Fibroblast of peridontal ligament (primary cell): ENCODE results near the gene VMP1.

Experiments used
- DNase-seq: peaks from one replicate; pipeline ENCODE4 v3.0.0-alpha.2; 2010; ENCODE audit errors: extremely low read depth

The VMP1 gene

DNA sequence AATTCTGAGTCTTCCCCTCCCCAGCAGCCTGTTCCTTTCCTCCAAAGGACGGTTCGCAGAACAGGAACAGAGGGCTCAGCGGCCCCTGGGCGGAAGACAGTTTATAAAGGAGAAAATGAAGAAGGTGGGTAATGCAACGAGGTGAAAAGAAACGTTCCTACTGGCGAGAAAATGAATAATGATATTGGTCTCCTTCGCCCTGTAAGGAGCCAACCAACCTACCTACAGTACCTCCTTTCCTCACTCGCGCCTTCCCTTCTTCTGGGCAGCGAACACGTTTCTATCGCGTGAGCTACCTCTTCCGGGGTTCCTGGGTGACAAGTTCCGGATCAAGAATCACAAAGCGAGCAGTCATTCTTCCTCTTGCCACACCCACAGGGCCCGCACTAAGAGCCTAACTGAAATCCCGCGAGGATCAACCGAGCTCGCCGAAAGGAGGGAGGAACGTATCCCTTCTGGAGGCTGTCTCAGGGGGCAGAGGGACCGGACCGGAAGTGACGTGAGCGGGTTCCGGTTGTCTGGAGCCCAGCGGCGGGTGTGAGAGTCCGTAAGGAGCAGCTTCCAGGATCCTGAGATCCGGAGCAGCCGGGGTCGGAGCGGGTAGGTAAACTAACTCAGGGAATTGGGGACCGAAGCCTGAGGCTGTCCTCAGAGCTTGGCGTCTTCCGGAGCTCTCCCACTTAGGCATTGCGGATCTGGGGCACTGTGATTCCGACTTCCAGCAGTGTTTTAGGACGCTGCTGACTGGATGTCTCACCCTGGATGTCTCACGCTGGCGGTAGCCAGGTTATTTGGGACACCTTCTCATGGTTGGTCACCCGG, at the start of gene VMP1, which contains the start of gene PTRH2:
Gene VMP1 (plus strand): TSS at position 506 of the 822 bp plus-strand sequence. CDS start 23,793 bp downstream, outside the sequence.
Gene PTRH2 (minus strand): TSS at position 282 of the 822 bp plus-strand sequence. CDS start 9,452 bp downstream, outside the sequence.
- peak; percentile 100 for DNase-seq

DNA sequence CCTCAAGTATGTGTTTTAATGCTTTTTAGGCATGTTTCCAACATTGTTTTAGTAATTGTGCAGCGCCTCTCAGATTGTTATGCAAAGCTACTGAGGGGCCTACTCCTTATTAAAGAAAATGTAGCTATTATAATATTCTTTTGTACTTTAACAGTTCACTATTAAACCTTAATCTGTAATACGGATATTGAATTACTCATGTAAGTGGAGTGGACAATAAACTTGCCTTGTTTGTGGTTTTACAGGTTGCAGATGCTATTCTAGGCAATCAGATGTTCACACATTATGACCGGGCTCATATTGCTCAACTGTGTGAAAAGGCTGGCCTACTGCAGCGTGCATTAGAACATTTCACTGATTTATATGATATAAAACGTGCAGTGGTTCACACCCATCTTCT, 41.2 kb upstream of the VMP1 start:
- DNase-seq = no peak

DNA sequence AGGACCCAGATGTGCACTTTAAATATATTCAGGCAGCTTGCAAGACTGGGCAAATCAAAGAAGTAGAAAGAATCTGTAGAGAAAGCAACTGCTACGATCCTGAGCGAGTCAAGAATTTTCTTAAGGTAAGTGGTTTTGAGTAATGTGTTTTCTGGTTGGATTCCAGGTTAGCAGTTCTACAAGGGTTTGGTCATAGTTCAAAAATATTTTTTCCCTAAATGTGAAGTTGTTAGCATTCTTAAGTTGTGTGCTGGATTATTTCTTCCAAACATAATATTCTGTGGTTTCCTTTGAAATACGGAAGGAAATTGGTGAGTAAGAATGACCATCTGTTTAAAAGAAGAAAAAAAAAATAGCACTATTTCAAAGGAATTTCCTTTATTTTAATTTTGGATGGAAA, 38.6 kb upstream of the VMP1 start:
- peak; percentile 99 for DNase-seq

DNA sequence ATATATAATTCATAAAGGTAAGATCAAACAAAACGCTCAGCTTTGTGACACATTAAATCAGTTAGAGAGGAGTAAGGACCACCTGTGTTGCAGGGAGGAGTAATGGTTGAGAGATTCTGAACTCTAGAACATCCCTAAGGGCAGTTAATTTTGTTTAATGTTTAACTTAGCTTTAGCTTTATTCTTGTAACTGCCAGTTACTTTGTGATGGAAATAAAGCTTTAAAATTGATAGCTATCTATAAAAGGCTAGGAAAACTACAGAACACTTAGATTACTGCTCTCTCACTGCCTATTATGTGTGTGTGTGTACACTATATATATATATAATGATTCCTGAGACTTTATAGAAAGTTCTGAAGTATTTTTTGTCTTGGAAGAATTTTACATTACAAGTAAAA, 38.0 kb upstream of the VMP1 start:
- peak; percentile 15 for DNase-seq

DNA sequence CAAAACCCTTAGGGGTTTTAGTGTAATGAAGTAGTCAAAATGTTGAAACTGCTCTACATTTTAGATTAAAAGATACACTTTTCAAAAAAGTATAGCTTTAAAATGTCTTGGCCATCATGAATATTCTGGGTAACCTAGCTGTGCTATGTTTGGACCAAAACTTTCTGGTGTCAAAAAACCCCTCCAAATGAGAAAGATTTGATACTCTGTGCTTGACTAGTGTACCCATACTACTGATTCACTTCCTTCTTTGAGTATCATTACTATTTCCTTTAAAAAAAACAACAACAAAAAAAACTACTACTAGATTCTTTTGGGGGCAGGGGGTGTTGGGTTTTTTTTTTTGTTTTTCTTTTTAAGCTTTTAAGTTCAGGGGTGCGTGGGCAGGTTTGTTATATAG, 37.5 kb upstream of the VMP1 start:
- no peak for DNase-seq

DNA sequence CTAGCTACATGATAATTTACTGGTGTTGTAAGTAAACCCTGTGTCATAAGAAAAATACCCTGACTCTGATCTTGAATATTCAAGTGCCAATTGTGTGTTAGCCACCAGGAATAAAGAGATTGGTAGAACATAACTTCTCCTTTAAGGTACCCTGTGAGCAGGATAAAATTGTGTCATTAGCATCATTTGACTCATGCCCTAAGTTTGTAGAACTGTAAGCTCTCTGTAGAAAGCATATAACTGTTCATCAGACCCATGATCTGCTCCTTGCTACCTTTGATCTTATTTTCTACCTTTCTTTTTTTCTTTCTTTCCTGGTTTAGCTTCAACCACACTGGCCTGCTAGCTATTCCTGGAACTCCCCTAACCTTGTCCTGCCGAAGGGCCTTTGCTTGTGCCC, 36.1 kb upstream of the VMP1 start:
- no peak for DNase-seq

DNA sequence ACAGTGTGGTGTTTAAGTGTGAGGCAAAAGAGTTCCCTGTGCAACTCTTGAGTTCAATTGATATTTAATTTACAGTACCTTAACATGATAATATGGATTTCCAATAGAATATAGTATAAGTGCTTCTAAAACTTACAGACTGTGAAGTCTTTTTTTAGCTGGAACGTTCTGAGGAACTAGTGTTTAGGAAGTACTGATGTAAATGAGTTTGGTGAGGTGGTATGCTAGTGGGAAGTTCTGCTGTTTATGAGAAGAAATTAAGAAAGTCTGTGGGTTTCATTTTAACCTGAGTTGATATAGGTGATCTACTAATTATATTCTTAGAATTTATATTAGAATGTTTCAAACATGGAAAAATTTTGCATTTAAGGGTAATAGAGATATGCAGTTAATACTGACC, 32.2 kb upstream of the VMP1 start:
- no peak for DNase-seq

DNA sequence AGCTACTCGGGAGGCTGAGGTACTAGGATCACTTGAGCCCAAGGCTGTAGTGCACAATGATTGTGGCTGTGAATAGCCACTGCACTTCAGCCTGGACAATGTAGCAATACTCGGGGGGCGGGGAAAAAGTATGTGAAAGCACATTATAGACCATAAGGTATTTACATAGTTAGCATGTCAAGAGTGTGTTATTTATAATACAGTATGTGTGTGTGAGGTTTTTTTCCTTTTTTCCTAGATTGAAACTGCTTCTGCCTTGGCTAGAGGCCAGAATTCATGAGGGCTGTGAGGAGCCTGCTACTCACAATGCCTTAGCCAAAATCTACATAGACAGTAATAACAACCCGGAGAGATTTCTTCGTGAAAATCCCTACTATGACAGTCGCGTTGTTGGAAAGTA, 30.7 kb upstream of the VMP1 start:
- DNase-seq = peak; percentile 48

DNA sequence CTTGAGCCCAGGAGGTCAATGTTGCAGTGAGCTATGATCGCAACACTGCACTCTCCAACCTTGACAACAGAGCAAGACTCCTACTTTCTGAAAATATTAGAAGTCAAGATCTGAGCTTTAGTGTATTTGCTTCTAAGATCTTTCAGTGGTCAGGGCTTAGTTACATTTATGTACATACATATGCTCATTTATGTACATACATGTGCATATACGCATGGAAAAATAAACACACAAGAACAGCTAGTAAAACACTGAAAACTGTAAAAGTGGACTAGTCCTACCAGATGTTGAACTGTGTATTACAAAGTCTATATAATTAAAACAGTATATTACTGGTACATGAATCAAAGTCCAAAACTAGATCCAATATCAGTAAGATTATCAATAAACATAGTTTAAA, 28.5 kb upstream of the VMP1 start:
- DNase-seq = no peak

DNA sequence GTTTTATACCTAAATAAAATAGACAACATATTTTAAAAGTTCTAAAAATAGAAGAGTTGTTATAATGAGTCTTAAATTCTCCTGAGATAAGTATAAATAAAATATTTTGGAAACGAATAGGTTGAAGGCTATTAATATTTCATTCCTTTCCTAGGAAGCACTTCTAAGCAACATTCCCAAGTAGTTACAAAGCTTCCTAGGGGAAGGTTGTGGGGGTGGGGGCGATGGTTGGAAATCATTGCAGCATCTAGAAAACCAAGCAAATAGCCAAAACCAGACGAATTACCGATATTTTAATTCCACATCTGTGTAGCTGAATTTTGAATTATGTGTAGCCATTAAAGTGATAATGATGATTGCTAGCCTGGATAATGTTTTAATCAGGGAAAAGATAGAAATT, 27.1 kb upstream of the VMP1 start:
- no peak for DNase-seq

DNA sequence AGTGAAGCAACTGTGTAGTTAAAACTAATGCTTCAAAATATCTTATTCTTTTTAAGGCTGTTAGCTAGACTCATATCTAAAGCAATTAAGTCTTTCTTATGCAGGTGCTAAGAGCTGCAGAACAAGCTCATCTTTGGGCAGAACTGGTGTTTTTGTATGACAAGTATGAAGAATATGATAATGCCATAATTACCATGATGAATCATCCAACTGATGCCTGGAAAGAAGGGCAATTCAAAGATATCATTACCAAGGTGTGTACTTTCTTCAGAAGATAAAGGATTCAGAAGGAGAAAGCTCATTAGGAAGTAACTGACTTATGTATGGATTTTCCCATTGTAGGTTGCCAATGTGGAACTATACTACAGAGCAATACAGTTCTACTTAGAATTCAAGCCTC, 24.2 kb upstream of the VMP1 start:
- DNase-seq = no peak

DNA sequence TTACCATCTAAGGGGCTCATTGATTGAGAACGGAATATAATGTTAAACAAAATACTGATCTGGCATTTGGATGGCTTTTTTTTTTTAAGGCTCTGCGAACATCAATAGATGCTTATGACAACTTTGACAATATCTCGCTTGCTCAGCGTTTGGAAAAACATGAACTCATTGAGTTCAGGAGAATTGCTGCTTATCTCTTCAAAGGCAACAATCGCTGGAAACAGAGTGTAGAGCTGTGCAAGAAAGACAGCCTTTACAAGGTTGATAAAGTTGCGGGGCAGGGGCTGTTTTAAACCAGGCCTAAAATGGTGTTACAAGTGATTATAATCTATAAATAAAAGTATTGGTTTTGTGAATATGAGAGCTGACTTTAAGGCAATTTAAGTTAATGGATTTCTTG, 22.5 kb upstream of the VMP1 start:
- DNase-seq = no peak

DNA sequence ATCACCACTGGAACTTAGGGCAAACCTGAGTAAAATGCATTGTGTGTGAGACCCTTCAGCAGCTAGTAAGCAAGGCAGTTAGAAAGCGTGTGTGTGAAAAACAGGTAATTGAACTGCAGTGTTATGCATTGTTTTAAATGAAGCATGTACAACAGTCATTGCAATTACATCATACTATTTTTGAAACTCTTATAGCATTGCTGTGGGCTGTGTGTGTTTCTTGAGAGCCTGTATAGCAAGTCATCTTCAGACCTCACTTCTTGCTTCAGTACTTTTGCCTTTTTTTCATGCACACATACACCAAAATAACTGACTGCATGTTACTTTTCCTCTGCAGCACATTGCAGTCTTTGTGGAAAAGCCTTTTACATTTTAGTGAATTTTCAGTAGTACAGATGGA, 19.4 kb upstream of the VMP1 start:
- peak; percentile 47 for DNase-seq

DNA sequence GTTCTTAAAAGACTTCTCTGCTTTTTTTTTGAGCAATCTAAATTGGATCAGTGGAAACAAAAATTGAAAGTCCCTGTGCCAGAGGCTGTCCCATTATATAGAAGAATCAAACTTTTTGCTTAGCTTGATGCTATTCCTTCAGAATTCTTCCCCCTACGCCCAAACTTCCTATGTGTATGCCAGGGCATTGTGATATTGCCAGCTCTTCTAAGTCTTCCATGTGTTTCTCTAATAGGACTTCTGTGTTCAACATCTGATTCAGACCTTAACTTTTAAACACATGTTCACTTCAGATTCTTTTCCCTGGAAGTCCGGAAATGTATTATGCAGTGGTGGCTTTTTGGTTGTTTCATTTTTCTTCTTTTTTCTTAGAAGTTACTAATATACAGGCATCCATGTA, 19.0 kb upstream of the VMP1 start:
- peak; percentile 29 for DNase-seq

DNA sequence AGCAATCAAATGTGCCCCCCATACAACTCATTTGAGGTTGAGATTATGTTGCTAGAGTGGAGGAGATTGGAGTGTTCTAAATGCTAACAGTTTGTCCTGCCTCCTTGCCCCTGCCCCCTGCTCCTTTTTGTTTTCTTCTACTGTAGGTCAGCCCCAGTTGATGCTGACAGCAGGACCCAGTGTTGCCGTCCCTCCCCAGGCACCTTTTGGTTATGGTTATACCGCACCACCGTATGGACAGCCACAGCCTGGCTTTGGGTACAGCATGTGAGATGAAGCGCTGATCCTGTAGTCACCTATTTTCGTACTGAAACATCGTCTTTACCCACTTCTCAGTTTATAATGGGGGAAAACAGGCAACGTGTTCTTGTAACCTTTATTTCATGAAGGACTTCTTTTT, 13.9 kb upstream of the VMP1 start:
- no peak for DNase-seq

DNA sequence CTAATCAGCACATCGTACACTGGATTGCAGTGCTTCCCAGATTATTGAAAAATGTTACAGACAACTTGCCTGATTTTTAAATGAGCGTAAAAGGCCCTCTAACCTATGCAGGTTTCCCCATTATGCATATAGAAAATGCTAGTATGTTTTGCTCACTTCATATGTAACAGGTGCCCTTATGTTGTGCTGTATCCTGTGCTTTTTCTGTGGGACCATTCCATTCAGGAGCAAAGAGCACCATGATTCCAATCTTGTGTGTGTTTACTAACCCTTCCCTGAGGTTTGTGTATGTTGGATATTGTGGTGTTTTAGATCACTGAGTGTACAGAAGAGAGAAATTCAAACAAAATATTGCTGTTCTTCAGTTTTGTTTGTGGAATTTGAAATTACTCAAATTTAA, 13.1 kb upstream of the VMP1 start:
- DNase-seq = no peak

DNA sequence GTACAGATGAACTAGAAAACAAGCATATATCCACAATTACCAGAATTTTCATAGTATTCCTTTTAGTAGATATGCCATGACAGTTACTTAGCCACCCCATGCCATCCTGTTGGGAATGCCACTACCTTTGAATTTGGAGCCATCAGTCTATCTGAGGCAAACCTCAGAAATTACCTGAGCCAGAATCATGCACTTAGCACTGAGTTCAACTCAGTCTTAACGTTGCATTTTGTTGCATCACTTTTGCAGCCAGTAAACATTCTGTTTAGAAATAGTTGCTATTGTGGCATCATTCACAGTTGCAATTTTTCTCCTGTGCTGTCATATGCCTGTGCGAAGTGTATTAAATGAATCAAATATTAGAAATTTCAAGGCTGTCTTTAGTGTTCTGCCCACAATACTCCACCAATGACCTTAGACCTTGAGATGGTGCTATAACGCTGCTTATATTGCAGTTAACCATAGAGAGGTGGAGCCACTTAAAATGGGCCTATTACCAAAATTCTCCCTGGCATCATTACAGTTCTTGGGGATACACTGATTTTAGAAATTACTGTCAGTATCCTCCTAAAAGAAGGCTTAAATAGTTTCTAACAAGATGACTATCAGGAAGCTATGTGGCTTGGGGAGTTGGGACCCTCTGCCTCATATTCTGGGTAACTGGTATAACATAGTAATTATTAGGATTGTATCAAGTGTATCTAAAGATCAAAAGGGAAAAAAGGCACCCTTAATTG, 11.3 kb upstream of the VMP1 start:
- DNase-seq = peak; percentile 37

DNA sequence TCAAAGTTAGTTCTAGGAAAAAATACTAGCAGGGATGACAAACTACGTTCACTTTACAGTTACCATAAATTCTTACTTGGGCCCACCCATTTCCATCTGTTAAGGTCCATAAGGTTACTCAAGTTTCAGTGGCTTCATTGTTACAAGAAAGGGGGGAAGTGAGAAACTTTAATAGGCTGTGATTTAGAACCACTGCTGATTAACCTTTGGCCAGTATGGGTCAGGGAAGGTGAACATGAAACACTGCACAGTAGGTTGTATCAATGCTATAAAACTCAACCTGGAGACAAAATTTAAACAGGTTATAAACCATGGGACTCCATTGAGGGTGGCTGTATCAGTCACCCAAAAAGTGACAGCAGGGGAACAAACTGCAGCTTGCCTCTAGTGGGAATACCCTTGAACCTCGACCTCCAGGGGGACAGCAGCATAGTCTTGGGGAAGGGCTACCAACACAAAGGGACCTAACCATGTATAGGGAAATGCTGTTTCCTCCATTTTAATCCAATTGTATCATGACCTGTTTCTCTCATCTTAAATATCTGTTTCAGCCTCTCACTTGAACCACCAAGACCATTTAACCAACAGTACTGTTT, 10.7 kb upstream of the VMP1 start:
- no peak for DNase-seq

DNA sequence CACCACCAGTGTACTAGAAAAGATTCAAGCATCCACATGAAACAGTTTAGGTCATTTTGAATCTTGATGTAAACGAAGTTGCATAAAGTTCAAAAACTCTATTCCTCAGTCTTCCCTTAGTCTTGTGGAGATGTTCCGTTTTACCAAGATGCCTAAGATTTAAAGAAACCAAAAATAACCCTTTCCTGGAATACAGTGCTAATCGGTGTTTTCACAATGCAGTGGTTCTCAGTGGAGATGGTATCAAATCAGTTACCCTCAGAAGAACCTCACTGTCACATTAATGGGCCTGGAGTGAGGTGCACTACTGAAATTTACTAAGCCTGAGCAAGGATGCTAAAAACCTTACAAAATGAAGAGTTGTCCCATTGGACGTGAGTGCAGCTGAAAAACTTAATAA, 9.3 kb upstream of the VMP1 start:
- DNase-seq = no peak

DNA sequence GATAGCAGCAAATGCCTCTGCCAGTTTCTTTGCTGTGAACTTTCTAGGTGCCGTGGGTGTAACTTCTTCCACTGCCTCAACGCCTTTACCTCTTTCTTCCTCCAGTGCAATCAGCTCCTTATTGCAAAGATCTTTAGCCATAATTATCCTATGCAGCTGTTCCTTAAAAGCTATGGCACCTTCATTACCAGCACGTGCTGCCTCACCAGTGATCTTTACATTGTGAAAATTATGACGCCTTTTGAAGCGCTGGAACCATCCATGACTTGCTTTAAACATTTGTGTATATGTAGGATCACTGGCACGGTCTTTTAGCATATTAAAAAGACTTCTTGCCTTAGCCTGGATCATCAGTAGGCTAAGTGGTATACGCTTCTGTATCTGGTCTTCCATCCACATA, 8.2 kb upstream of the VMP1 start:
- no peak for DNase-seq

DNA sequence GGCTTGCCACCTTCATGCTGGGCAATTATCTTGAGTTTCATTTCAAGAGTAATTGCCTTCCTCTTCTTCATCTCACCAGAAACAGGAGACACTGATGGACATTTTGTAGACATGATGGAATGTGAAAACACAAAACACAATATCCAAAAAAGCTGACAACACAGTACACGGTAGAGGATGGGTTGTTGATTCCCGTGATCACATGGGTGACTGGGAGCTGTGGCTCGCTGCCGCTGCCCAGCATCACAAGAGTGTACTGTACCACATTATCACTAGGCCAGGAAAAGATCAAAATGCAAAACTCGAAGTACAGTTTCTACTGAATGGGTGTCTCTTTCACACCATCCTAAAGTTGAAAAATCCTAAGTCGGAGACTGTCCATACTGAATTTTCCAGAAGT, 7.7 kb upstream of the VMP1 start:
- no peak for DNase-seq

DNA sequence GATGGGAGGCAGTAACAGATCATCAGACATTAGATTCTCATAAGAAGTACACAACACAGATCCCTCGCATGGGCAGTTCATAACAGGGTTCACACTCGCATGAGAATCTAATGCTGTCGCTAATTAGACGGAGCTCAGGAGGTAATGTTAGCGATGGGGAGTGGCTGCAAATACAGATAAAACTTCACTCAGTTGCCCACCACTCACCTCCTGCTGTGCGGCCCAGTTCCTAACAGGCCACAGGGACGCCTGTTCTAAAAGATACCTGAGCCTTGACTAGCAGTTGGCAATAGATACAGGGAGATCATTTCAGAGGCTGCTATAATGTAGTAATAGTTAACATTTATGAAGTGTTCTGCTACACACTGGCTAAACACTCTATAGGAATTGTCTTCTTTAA, 5.2 kb upstream of the VMP1 start:
- DNase-seq = no peak

DNA sequence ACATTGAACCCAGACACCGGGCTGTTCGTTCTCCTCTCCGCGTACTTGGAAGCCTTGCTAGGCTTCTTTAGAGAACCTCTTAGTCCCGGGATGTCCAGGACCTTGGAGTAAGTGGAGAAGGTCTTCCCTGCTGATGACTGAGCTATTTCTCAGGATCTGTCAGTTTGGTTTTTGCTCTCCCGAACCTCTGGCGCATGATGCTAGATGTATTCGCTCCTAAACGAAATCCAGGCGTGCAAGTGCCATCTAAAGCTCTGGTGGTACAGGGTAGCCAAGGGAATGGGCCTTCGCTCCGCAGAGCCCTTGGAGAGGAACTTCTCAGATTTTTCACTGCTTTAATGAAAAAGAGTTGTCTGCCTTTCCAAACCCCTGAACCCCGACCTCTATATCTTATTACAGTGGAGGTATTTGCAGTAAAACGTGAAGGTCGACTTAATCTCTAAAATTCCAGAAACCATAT, 547 bp downstream of the VMP1 start:
- peak; percentile 53 for DNase-seq
